Uterus (tissue), 2 donors: ENCODE measurements around the gene COL13A1.

Source experiments
- POLR2A ChIP-seq, 2 donors: fragments of 450-650 bp; IDR thresholded peaks; one replicate each; pipeline ENCODE4 v1.6.1; 2016; ENCODE audit warnings: antibody characterized with exemption in 2 of 2, mild to moderate bottlenecking in 1 of 2, moderate library complexity in 1 of 2
- TF ChIP-seq, protein P1 (sequence below), 4 experiments: fragments of 200-600 bp in 2 of 4; fragments of 450-650 bp in 2 of 4; sonication (generic) in 2 of 4; IDR thresholded peaks; one replicate each; pipeline ENCODE4 v1.5.1; 2016 to 2019; ENCODE audit warnings: antibody characterized with exemption in 4 of 4, mild to moderate bottlenecking in 2 of 4, moderate library complexity in 1 of 4

DNA sequence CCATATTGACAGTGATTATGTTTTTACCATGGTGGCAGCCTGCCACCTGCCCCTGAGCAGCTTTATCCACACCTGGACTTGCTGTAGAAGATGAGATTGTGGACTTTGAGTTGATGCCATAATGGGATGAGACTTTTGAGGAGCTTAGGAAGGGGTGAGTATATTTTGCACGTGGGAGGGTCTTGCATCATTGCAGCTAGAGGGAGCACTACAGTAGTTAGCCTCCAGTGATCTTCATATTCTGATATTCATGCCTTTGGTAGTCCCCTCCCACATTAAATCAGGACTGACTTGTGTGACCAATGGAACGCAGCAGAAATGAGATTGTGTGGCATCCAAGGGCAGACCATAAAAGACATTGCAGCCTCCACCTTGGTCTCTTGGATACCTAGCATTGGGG lies 18.2 kb upstream of the COL13A1 start:
- TF ChIP-seq POLR2A (IDR thresholded peaks at IDR 0.05) = no peak
- TF ChIP-seq, protein P1, sequence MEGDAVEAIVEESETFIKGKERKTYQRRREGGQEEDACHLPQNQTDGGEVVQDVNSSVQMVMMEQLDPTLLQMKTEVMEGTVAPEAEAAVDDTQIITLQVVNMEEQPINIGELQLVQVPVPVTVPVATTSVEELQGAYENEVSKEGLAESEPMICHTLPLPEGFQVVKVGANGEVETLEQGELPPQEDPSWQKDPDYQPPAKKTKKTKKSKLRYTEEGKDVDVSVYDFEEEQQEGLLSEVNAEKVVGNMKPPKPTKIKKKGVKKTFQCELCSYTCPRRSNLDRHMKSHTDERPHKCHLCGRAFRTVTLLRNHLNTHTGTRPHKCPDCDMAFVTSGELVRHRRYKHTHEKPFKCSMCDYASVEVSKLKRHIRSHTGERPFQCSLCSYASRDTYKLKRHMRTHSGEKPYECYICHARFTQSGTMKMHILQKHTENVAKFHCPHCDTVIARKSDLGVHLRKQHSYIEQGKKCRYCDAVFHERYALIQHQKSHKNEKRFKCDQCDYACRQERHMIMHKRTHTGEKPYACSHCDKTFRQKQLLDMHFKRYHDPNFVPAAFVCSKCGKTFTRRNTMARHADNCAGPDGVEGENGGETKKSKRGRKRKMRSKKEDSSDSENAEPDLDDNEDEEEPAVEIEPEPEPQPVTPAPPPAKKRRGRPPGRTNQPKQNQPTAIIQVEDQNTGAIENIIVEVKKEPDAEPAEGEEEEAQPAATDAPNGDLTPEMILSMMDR (IDR thresholded peaks at IDR 0.05) = no peak
